T-helper 17 cell (primary cell): Measurements from ENCODE around the gene KIAA1958. TPM values are rescaled to one million over a fixed set of nuclear protein-coding genes. Genes with fewer than 3 reads are reported as not detected.

Experiments used
- ATAC-seq: fragments of 150-1000 bp; cut with Tn5 transposase; 2 replicates; pipeline ENCODE4 v1.10.0; 2021; ENCODE audit warnings: mild to moderate bottlenecking, moderate library complexity
- DNase-seq, 3 donors: peaks; one replicate each; pipeline versions ENCODE4 v3.0.0 to v3.0.0-alpha.2; 2020 to 2021
- H3K9me3 ChIP-seq: one replicate; pipeline ENCODE4 v1.7.0; 2013; ENCODE audit warnings: low read length, mild to moderate bottlenecking; ENCODE audit not compliant: control insufficient read depth, poor library complexity, severe bottlenecking
- H3K27ac Mint-ChIP-seq: one replicate; pipeline ENCODE4 v1.8.0; 2022; ENCODE audit warnings: mild to moderate bottlenecking, moderate library complexity, mixed read lengths
- H3K27me3 Mint-ChIP-seq: one replicate; pipeline ENCODE4 v1.8.0; 2022; ENCODE audit warnings: mixed read lengths
- H3K36me3 Mint-ChIP-seq: one replicate; pipeline ENCODE4 v1.8.0; 2022; ENCODE audit warnings: low read depth, mixed read lengths
- H3K4me1 Mint-ChIP-seq: one replicate; pipeline ENCODE4 v1.8.0; 2022; ENCODE audit warnings: mild to moderate bottlenecking, mixed read lengths
- H3K4me3 Mint-ChIP-seq: one replicate; pipeline ENCODE4 v1.8.0; 2022; ENCODE audit warnings: mild to moderate bottlenecking, moderate library complexity, mixed read lengths
- total RNA-seq, 4 donors: library from RNA in 2 of 4; stranded (reverse) in 2 of 4; gene quantifications; one replicate each; pipeline ENCODE4 v1.2.3 and lab custom pipeline; 2022 to 2026

Gene KIAA1958
- total RNA-seq, 2 donors from 2014 or later: 2.1 to 2.8 TPM

- Mint-ChIP-seq H3K36me3 (no peaks in the 10 kb centered on the region), H3K27ac (no peak overlapping the region), H3K4me1 (peaks cover 3% of the 10 kb centered on the region), H3K4me3 (no peak overlapping the region), H3K27me3 (no peaks in the 10 kb centered on the region)
- no peak for DNase-seq
- H3K9me3 ChIP-seq: no peaks in the 10 kb centered on the region
- no peak for ATAC-seq
Measured at GRCh38 chr9:112544477-112544876, 57.9 kb downstream of the KIAA1958 start.

- no peak for DNase-seq
- no peaks in the 10 kb centered on the region for H3K9me3 ChIP-seq
- Mint-ChIP-seq H3K27me3 (no peaks in the 10 kb centered on the region), H3K4me1 (peaks cover 3% of the 10 kb centered on the region), H3K27ac (no peak overlapping the region), H3K4me3 (no peak overlapping the region), H3K36me3 (no peaks in the 10 kb centered on the region)
- ATAC-seq: no peak
Measured at GRCh38 chr9:112545237-112545636, 58.6 kb downstream of the KIAA1958 start.

- H3K27me3 Mint-ChIP-seq: no peaks in the 10 kb centered on the region
- ATAC-seq (no peak), DNase-seq (no peak)
- H3K9me3 ChIP-seq: no peaks in the 10 kb centered on the region
- no peak overlapping the region for H3K4me3 Mint-ChIP-seq
- no peaks in the 10 kb centered on the region for H3K36me3 Mint-ChIP-seq
- H3K4me1 Mint-ChIP-seq: peaks cover 3% of the 10 kb centered on the region
- H3K27ac Mint-ChIP-seq: no peak overlapping the region
Measured at GRCh38 chr9:112546149-112547012, 59.8 kb downstream of the KIAA1958 start.

- H3K9me3 ChIP-seq: no peaks in the 10 kb centered on the region
- Mint-ChIP-seq H3K27ac (no peak overlapping the region), H3K4me1 (peaks cover 3% of the 10 kb centered on the region), H3K27me3 (no peaks in the 10 kb centered on the region), H3K4me3 (no peak overlapping the region), H3K36me3 (no peaks in the 10 kb centered on the region)
- ATAC-seq (no peak), DNase-seq (no peak)
Measured at GRCh38 chr9:112548051-112548440, 61.4 kb downstream of the KIAA1958 start.

- Mint-ChIP-seq H3K4me3 (no peak overlapping the region), H3K36me3 (no peaks in the 10 kb centered on the region), H3K4me1 (peaks cover 3% of the 10 kb centered on the region), H3K27ac (no peak overlapping the region), H3K27me3 (no peaks in the 10 kb centered on the region)
- ATAC-seq: no peak
- DNase-seq: no peak
- H3K9me3 ChIP-seq: no peaks in the 10 kb centered on the region
Measured at GRCh38 chr9:112548836-112549595, 62.4 kb downstream of the KIAA1958 start.

GRCh38 chr9:112550531-112550930, 63.9 kb downstream of the KIAA1958 start:
- Mint-ChIP-seq H3K36me3 (no peaks in the 10 kb centered on the region), H3K4me1 (peaks cover 3% of the 10 kb centered on the region), H3K27me3 (no peaks in the 10 kb centered on the region), H3K4me3 (no peak overlapping the region), H3K27ac (no peak overlapping the region)
- DNase-seq: no peak
- no peaks in the 10 kb centered on the region for H3K9me3 ChIP-seq
- no peak for ATAC-seq

- ATAC-seq (no peak), DNase-seq (no peak)
- H3K9me3 ChIP-seq: no peaks in the 10 kb centered on the region
- Mint-ChIP-seq H3K4me3 (no peak overlapping the region), H3K27ac (no peak overlapping the region), H3K4me1 (no peaks in the 10 kb centered on the region), H3K27me3 (no peaks in the 10 kb centered on the region), H3K36me3 (no peaks in the 10 kb centered on the region)
Measured at GRCh38 chr9:112551641-112552040, 65.0 kb downstream of the KIAA1958 start.

- no peak overlapping the region for H3K27ac Mint-ChIP-seq
- no peak for DNase-seq
- no peaks in the 10 kb centered on the region for H3K4me1 Mint-ChIP-seq
- H3K36me3 Mint-ChIP-seq: no peaks in the 10 kb centered on the region
- H3K9me3 ChIP-seq: no peaks in the 10 kb centered on the region
- H3K4me3 Mint-ChIP-seq: no peak overlapping the region
- ATAC-seq: no peak
- H3K27me3 Mint-ChIP-seq: no peaks in the 10 kb centered on the region
Measured at GRCh38 chr9:112552229-112553056, 65.8 kb downstream of the KIAA1958 start.

GRCh38 chr9:112553256-112553826, 66.7 kb downstream of the KIAA1958 start:
- Mint-ChIP-seq H3K4me3 (no peak overlapping the region), H3K36me3 (no peaks in the 10 kb centered on the region), H3K4me1 (no peaks in the 10 kb centered on the region), H3K27me3 (no peaks in the 10 kb centered on the region), H3K27ac (no peak overlapping the region)
- DNase-seq (no peak), ATAC-seq (no peak)
- no peaks in the 10 kb centered on the region for H3K9me3 ChIP-seq

- Mint-ChIP-seq H3K36me3 (no peaks in the 10 kb centered on the region), H3K27ac (no peak overlapping the region), H3K4me1 (no peaks in the 10 kb centered on the region), H3K4me3 (no peak overlapping the region), H3K27me3 (no peaks in the 10 kb centered on the region)
- DNase-seq (no peak), ATAC-seq (no peak)
- H3K9me3 ChIP-seq: no peaks in the 10 kb centered on the region
Measured at GRCh38 chr9:112554516-112554915, 67.9 kb downstream of the KIAA1958 start.

- no peaks in the 10 kb centered on the region for H3K9me3 ChIP-seq
- no peaks in the 10 kb centered on the region for H3K36me3 Mint-ChIP-seq
- DNase-seq (no peak), ATAC-seq (no peak)
- H3K4me3 Mint-ChIP-seq: no peak overlapping the region
- no peak overlapping the region for H3K27ac Mint-ChIP-seq
- no peaks in the 10 kb centered on the region for H3K4me1 Mint-ChIP-seq
- no peaks in the 10 kb centered on the region for H3K27me3 Mint-ChIP-seq
Measured at GRCh38 chr9:112555101-112555643, 68.5 kb downstream of the KIAA1958 start.

- Mint-ChIP-seq H3K27me3 (no peaks in the 10 kb centered on the region), H3K27ac (no peak overlapping the region), H3K36me3 (no peaks in the 10 kb centered on the region), H3K4me3 (no peak overlapping the region), H3K4me1 (no peaks in the 10 kb centered on the region)
- ATAC-seq (no peak), DNase-seq (no peak)
- no peaks in the 10 kb centered on the region for H3K9me3 ChIP-seq
Measured at GRCh38 chr9:112555844-112556482, 69.3 kb downstream of the KIAA1958 start.
